ENCODE results near the gene MTHFSD.

DNA sequence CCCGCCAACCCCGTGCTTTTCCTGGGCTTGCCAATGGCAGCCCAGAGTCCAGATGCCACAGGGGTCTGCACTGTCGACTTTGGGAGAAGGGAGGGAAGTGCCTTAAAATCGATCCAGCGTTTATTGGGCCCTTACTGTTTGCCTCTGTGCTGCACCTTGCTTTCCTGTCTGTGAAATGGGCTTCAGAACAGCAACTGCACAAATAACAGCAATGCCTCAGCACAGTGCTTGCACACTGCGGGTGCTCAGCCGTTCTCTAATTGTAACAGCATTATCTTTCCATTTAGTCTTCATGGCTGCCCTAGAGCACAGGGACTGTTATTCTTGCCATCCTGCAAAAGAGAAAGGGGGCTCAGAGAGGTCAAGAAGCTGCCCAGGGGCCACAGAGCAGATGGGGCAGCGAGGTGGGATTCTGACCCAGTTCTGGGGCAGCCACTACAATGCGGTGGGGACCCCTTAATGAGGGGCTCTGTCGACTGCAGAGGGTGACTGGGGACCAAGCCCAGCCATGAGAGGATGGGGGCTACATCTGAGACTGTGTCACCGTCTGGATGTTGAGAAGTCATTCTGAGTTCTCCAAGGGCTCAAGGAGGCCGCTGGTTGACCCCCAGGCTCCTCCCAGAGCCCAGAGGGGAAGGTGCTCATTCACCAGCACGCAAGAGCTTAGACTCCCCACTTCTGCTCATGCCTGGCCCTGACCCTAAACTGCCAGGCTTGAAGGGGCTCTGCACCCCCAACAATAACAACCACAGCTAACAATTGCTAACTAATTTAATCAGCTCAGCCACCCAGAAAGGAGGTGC is 54.1 kb downstream of the MTHFSD start:
- TF ChIP-seq, protein P1, sequence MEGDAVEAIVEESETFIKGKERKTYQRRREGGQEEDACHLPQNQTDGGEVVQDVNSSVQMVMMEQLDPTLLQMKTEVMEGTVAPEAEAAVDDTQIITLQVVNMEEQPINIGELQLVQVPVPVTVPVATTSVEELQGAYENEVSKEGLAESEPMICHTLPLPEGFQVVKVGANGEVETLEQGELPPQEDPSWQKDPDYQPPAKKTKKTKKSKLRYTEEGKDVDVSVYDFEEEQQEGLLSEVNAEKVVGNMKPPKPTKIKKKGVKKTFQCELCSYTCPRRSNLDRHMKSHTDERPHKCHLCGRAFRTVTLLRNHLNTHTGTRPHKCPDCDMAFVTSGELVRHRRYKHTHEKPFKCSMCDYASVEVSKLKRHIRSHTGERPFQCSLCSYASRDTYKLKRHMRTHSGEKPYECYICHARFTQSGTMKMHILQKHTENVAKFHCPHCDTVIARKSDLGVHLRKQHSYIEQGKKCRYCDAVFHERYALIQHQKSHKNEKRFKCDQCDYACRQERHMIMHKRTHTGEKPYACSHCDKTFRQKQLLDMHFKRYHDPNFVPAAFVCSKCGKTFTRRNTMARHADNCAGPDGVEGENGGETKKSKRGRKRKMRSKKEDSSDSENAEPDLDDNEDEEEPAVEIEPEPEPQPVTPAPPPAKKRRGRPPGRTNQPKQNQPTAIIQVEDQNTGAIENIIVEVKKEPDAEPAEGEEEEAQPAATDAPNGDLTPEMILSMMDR (IDR thresholded peaks at IDR 0.05): no peak
- TF ChIP-seq POLR2A (IDR thresholded peaks at IDR 0.05): no peak
